Stimulated activated CD8-positive, alpha-beta memory T cell treated with anti-CD3 and anti-CD28 coated beads, Interleukin-2, amount 100 ng/mL, for 48 hours (primary cell): ENCODE results near the gene CLUH.

Source experiments
- DNase-seq, 2 donors: peaks; one replicate each; pipeline ENCODE4 v3.0.0-alpha.2; 2020; ENCODE audit warnings: low read depth in 2 of 2

The CLUH gene

GRCh38 chr17:2721603-2722002 is 10.0 kb upstream of the CLUH start:
- no peak for DNase-seq

GRCh38 chr17:2719861-2720260 is 8.3 kb upstream of the CLUH start:
- no peak for DNase-seq

GRCh38 chr17:2718150-2718938 is 6.8 kb upstream of the CLUH start:
- DNase-seq: no peak

- no peak for DNase-seq
These were observed 5.1 kb upstream of the CLUH start for GRCh38 chr17:2716649-2717048.

- DNase-seq: no peak
These were observed 2.3 kb upstream of the CLUH start for GRCh38 chr17:2713881-2714280.

- DNase-seq: no peak
These were observed 908 bp upstream of the CLUH start for GRCh38 chr17:2712300-2713043.

- DNase-seq: peak; percentile 21 to 31
These were observed 559 bp downstream of the CLUH start for GRCh38 chr17:2710803-2711607.

GRCh38 chr17:2710071-2710802 is 1.3 kb downstream of the CLUH start:
- DNase-seq: no peak

- no peak for DNase-seq
These were observed 2.3 kb downstream of the CLUH start for GRCh38 chr17:2709183-2709661.

- DNase-seq: no peak
These were observed 2.9 kb downstream of the CLUH start for GRCh38 chr17:2708585-2709182.

GRCh38 chr17:2707721-2708584 is 3.6 kb downstream of the CLUH start:
- no peak for DNase-seq

GRCh38 chr17:2706911-2707510 is 4.6 kb downstream of the CLUH start:
- DNase-seq: no peak

GRCh38 chr17:2705888-2706795 is 5.4 kb downstream of the CLUH start:
- no peak for DNase-seq

- no peak for DNase-seq
These were observed 6.3 kb downstream of the CLUH start for GRCh38 chr17:2705263-2705662.

GRCh38 chr17:2704890-2705248 is 6.7 kb downstream of the CLUH start:
- no peak for DNase-seq

- DNase-seq: no peak
These were observed 7.3 kb downstream of the CLUH start for GRCh38 chr17:2704031-2704889.

- DNase-seq: no peak
These were observed 8.0 kb downstream of the CLUH start for GRCh38 chr17:2703606-2704005.

- no peak for DNase-seq
These were observed 8.4 kb downstream of the CLUH start for GRCh38 chr17:2703181-2703580.
